HG03342 (cell line): ENCODE measurements around the gene PRR23E.

Experiments
- ATAC-seq: cut with Tn5 transposase; IDR thresholded peaks from one replicate; pipeline ENCODE4 v1.9.1; 2021; ENCODE audit warnings: mild to moderate bottlenecking, moderate library complexity; ENCODE audit not compliant: unreplicated experiment

PRR23E gene

GRCh38 chr3:127222163-127222562 lies 29.2 kb downstream of the PRR23E start:
- ATAC-seq, result no peak

- no peak for ATAC-seq
Measured at GRCh38 chr3:127222664-127223063, 29.7 kb downstream of the PRR23E start.

GRCh38 chr3:127224118-127224517 lies 31.2 kb downstream of the PRR23E start:
- ATAC-seq, result no peak

- no peak for ATAC-seq
Measured at GRCh38 chr3:127226457-127226856, 33.5 kb downstream of the PRR23E start.

GRCh38 chr3:127226946-127227842 lies 34.3 kb downstream of the PRR23E start:
- ATAC-seq, result no peak

- ATAC-seq, result no peak
Measured at GRCh38 chr3:127228866-127229265, 35.9 kb downstream of the PRR23E start.

GRCh38 chr3:127233371-127233770 lies 40.4 kb downstream of the PRR23E start:
- ATAC-seq, result no peak

GRCh38 chr3:127234778-127235177 lies 41.8 kb downstream of the PRR23E start:
- ATAC-seq, result no peak

- no peak for ATAC-seq
Measured at GRCh38 chr3:127235706-127236105, 42.8 kb downstream of the PRR23E start.

- no peak for ATAC-seq
Measured at GRCh38 chr3:127237835-127238234, 44.9 kb downstream of the PRR23E start.

- ATAC-seq, result no peak
Measured at GRCh38 chr3:127238602-127239001, 45.7 kb downstream of the PRR23E start.

GRCh38 chr3:127247292-127247691 lies 54.4 kb downstream of the PRR23E start:
- ATAC-seq, result no peak
